ENCODE results near the gene SYNGAP1.

DNA sequence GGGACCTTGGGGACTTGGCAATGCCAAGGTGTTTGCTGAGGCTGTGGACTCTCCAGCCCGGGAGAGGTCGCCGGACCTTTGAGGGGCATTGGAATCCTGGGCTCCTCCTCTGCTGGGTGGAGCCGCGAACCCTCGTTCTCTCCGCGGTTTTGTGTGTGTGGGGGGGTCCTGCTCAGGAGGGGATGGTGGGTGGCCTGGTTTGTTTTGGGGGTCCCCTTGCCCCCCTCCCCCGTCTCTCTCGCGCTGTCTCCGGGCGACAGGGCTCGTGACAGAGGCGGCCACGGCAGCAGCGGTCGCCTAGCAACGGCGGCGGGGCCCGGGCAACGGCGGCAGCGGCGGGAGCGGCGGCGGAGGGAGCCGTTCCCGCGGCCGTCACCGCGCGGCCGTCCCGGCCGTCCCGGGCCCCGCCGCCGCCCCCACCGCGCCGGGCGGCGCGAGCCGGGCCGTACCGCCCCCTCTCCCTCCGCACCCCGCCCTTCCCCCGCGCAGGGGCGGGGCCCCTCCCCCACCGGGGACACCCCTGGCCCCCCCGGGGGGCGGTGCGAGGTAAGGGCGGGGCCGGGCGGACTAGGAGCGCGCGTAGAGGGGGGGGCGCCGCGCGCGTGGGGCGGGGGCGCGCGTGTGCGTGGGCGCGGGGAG lies 7.8 kb downstream of the SYNGAP1 start:
- peak; percentile 14; the same call in 1 of the 2 replicates for TF ChIP-seq MTA3 (IDR thresholded peaks at IDR 0.05; ENCODE audit: borderline replicate concordance)
- TF ChIP-seq ZNF274 (IDR thresholded peaks at IDR 0.05; ENCODE audit: borderline replicate concordance, low read depth, low read length): no peak
- no peak; the same call in 1 of the 2 replicates for TF ChIP-seq SP1 (CRISPR knock-in tag; IDR thresholded peaks at IDR 0.05)
